ENCODE data around the gene POLE.

The POLE gene

GRCh38 chr12:132687211-132688164 is at the start of gene POLE, which contains the start of gene PXMP2 (continued):
- TF ChIP-seq HIC1 (tag by site-specific recombination; IDR thresholded peaks at IDR 0.05) (peak; percentile 56; the same call in 1 of the 2 replicates), ZSCAN30 (tag by site-specific recombination; IDR thresholded peaks at IDR 0.05) (peak; percentile 68; the same call in 1 of the 2 replicates), ZNF837 (tag by site-specific recombination; IDR thresholded peaks at IDR 0.05) (no peak), ZNF362 (tag by site-specific recombination; IDR thresholded peaks at IDR 0.05) (no peak), ZNF324 (tag by site-specific recombination; IDR thresholded peaks at IDR 0.05) (peak; percentile 46; the same call in 1 of the 2 replicates), ZNF692 (tag by site-specific recombination; IDR thresholded peaks at IDR 0.05) (peak; percentile 50; the same call in 1 of the 2 replicates), ZNF629 (tag by site-specific recombination; IDR thresholded peaks at IDR 0.05) (no peak; the same call in 1 of the 2 replicates), ZNF776 (tag by site-specific recombination; IDR thresholded peaks at IDR 0.05; ENCODE audit: borderline replicate concordance) (no peak), YY2 (tag by site-specific recombination; IDR thresholded peaks at IDR 0.05) (peak; percentile 63; the same call in 1 of the 2 replicates), ZNF202 (tag by site-specific recombination; IDR thresholded peaks at IDR 0.05; ENCODE audit: borderline replicate concordance) (no peak), ZNF768 (tag by site-specific recombination; IDR thresholded peaks at IDR 0.05) (no peak), ZNF174 (tag by site-specific recombination; IDR thresholded peaks at IDR 0.05) (no peak), ZNF26 (tag by site-specific recombination; IDR thresholded peaks at IDR 0.05) (no peak), ZNF530 (tag by site-specific recombination; IDR thresholded peaks at IDR 0.05; ENCODE audit: low read depth) (no peak), ZNF132 (tag by site-specific recombination; IDR thresholded peaks at IDR 0.05; ENCODE audit: borderline replicate concordance) (no peak), ZNF560 (tag by site-specific recombination; IDR thresholded peaks at IDR 0.05; ENCODE audit: borderline replicate concordance) (no peak), ZNF184 (tag by site-specific recombination; IDR thresholded peaks at IDR 0.05) (0 out of 2 replicates have a peak, but pooled peaks have one; percentile 64), WT1 (tag by site-specific recombination; IDR thresholded peaks at IDR 0.05) (peak; percentile 18; the same call in 1 of the 2 replicates), ZNF621 (tag by site-specific recombination; IDR thresholded peaks at IDR 0.05) (no peak), ZBTB7A (tag by site-specific recombination; IDR thresholded peaks at IDR 0.05; ENCODE audit: low read depth) (no peak; the same call in 1 of the 2 replicates), PRDM6 (tag by site-specific recombination; IDR thresholded peaks at IDR 0.05) (no peak), GLIS2 (tag by site-specific recombination; IDR thresholded peaks at IDR 0.05) (peak; percentile 86), ZNF2 (tag by site-specific recombination; IDR thresholded peaks at IDR 0.05) (no peak), ZNF175 (tag by site-specific recombination; IDR thresholded peaks at IDR 0.05) (no peak), ZNF311 (tag by site-specific recombination; IDR thresholded peaks at IDR 0.05; ENCODE audit: borderline replicate concordance) (no peak), PRDM4 (tag by site-specific recombination; IDR thresholded peaks at IDR 0.05) (no peak; the same call in 1 of the 2 replicates), ZNF785 (tag by site-specific recombination; IDR thresholded peaks at IDR 0.05) (no peak), ZNF777 (tag by site-specific recombination; IDR thresholded peaks at IDR 0.05; ENCODE audit: borderline replicate concordance) (no peak)

Measured in HEK293 (cell line).